ENCODE measurements around the gene RGS11.

DNA sequence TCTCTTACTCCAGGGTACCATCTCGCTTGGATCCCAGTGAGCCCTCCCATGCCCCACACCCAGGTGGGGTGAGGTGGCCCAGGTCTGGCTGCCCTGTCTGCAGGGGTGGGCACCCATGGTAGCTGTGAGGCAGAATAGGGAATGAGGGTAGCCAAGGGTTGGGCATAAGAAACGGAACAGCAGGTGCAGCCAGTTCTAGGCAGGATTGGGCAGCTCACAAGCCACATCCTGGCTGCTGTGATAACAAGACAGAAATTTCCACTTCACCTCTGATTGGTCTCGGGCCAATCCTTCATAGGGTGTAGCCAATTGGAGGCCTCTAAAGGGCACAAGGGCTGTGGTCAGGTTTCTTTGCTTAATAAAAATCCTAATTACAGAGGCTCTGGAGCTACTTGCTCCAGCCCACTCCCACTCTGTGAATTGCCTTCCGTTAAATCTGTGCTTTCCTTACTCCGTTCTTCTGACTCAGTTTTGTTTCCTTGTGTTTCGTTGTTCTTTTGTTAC, 3.2 kb upstream of the RGS11 start:
- TF ChIP-seq, protein P1, sequence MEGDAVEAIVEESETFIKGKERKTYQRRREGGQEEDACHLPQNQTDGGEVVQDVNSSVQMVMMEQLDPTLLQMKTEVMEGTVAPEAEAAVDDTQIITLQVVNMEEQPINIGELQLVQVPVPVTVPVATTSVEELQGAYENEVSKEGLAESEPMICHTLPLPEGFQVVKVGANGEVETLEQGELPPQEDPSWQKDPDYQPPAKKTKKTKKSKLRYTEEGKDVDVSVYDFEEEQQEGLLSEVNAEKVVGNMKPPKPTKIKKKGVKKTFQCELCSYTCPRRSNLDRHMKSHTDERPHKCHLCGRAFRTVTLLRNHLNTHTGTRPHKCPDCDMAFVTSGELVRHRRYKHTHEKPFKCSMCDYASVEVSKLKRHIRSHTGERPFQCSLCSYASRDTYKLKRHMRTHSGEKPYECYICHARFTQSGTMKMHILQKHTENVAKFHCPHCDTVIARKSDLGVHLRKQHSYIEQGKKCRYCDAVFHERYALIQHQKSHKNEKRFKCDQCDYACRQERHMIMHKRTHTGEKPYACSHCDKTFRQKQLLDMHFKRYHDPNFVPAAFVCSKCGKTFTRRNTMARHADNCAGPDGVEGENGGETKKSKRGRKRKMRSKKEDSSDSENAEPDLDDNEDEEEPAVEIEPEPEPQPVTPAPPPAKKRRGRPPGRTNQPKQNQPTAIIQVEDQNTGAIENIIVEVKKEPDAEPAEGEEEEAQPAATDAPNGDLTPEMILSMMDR (IDR thresholded peaks at IDR 0.05) = no peak
- no peak for TF ChIP-seq POLR2A (IDR thresholded peaks at IDR 0.05)

Measured in heart left ventricle (tissue), 13 donors.